ENCODE measurements around the gene KCNK18. TPM values are rescaled to one million over a fixed set of nuclear protein-coding genes. Genes with fewer than 3 reads are reported as not detected.
"Not testable (repeated sequence)": the region's sequence is repeated elsewhere in the genome, so short reads cannot be mapped to it uniquely, and the experiment has no call there.

Gene KCNK18
- total RNA-seq, 1 donor from 2014 or later, result not detected

DNA sequence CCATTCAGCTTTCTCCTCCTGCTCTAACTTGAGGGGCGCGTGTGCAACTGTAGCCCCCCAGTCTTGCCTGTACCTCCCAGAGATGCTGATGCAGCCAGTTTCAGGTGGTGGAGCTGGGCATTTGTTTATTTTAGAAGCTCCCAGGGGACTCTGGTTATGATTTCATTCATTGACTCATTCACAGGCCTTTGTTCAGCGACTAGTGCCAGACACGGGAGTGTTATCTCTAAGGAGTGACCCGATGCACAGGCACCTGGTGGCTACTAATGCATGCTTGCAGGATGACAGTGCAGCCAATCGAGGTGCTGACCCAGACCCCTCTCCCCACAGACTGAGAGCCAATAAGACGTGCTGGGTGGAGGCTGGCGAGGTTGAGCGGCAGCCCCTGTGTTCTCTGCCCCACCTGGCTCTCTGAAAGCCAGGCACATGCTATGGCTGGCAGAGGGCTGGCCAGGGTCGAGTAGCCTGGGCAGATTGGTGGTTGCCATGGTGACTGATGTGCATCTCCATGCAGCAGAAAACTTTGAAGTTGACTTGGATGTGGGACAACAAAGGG lies 23.9 kb downstream of the KCNK18 start:
- DNase-seq, result no peak

DNA sequence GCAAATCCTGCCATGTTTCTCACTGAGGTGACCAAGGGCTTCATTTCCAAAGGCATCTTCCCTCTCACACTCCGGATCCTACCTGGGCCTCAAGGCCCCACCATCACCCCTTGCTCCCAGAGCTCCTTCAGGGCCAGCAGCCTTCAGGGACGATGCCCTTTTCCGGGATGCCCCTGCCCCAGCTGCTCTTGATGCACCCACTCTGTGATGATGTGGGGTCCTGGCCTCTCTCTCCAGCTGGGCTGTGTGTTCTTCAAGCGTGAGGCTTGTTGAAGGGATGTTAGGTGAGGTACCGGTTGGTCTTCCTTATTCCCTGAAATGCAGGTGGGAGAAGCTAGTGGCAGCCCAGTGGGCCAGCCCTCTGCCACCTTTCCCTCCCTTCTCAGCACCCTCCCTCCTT lies 25.3 kb downstream of the KCNK18 start:
- no peak for DNase-seq

DNA sequence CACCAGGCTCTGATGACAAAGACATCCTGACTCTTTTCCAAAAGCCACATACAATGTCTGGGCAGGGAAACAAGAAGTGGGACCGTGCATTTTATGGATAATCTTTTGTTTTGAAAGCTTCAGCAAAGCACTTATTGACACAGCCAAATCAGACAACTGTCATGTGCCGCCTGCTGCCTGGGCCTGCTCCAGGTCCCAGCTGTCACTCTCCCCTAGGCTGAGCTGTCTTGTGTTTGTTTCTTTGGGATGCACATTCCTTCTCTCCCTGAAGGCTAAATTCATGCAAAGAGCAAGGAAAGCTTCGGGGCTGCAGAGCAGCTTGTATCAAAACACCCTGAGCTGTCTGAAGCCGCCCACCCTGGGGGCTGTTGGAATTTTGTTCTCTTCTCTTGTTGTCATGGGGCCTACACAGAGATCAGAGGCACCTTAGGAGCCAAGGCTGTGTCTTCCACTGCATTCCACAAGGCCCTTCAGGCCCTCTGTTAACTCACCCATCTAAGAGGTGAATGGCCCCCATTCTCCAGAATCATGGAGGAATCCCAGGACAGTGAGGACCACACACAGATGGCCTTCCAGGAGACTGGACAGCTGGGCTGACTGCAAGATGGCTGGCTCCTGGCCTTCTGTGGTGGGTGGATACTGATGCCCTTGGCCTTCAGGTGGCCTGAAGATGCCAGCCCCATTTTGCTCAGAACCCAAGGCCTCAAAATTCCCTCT lies 25.8 kb downstream of the KCNK18 start:
- DNase-seq, result peak; percentile 31

DNA sequence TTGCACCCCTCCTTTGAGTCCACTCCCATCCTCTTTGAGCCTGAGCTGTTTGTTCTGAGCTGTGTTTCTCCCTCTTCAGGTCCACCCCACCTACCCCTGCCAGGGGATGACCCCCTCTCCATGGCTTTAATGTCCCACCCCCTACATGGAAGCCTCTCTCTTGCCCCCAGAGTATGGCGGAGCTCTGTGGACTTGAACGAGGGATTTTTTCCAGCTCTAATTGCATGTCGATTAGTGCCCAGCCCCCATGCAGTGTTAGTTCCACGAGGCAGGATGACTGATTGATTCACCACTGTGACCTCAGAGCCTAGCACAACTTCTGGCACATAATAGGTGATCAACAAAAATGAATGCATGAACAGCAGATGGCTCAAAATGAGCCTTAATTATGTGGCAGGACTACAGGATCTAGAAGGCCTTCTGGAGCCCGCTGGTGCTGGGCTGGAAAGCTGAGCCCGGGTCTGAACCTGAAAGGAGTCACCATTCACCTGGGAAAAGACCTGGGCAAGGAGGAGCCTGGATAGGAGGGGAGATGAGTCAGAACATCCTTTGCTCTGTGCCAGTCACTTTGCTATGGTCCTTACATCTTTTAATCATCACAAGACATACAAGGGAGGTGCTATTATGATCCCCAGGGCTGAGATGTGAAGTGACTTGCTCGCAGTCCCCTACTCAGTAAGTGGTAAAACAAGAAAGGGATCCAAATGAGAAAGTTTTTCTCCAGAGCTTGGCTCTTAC lies 26.6 kb downstream of the KCNK18 start:
- DNase-seq, result no peak

DNA sequence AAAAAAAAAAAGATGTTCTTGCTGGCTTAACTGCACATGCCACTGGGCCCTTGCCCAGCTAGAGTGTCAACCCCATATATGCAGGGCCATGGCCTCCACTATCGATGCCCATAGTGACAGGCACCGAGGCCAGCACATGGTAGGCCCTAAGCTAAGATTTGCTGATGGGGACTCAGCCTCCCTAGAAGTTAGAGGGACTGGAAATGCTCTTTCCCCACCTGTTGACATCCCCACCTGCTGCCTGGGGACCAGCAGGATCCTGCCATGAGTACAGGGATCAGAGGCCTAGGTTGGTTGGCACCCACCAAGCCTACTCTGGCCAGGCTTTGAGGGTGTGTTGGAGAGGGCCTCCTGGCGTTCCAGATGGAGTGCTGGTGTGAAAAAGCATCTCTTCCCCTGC lies 27.6 kb downstream of the KCNK18 start:
- DNase-seq, result no peak

DNA sequence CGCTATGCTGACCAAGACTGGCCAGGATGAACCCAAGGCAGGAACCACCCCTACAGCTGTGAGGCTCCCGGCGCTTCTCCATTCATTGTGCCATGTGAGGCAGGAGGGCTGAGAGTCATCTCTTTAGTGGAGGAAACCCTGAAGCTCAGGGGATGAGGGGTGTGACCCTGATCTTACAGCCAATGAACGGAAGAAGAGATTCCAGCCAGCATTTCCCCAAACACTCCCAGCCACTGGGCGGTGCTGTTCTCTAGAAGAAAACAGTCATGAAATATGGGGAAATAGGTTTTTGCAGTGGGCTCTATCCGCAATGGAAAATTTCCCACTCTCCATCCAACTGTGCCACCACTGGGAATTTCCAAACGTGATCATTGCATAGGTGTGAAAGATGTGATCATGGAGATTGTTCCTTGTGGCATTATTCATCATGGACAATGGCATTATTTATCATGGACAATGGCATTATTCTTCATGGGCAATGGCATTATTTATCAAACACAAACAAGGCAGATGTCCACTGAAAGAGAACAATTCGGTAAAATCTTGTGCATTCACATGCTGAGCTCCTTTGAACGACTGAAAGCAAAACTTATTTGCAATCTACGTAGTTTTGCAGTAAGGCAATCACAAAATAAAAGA lies 29.6 kb downstream of the KCNK18 start:
- no peak for DNase-seq

DNA sequence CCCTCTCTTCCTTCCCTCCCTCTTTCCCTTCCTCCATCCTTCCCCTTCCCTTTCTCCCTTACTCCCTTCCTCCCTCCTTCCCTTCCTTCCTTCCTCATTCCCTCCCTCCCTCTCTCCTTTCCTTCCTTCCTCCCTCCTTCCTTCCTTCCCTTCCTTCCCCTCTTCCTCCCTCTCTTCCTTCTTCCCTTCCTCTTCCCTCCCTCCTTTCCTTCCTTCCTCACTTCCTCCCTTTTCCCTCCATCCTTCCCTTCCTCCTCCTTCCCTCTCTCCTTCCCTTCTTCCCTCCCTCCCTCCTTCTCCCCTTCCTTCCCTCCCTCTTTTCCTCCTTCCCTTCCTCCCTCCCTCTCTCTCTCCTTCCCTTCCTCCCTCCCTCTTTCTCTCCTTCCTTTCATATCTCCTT lies 30.9 kb downstream of the KCNK18 start:
- DNase-seq, result no peak

DNA sequence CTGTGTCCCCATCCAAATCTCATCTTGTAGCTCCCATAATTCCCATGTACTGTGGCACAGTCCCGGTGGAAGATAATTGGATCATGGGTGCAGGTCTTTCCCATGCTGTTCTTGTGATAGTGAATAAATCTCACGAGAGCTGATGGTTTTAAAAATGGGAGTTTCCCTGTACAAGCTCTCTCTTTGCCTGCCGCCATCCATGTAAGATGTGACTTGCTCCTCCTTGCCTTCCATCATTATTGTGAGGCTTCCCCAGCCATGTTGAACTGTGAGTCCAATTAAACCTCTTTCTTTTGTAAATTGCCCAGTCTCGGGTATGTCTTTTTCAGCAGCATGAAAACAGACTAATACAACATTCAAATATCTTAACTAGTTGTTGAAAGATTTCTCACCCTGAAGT lies 32.8 kb downstream of the KCNK18 start:
- DNase-seq, result not testable (repeated sequence)

DNA sequence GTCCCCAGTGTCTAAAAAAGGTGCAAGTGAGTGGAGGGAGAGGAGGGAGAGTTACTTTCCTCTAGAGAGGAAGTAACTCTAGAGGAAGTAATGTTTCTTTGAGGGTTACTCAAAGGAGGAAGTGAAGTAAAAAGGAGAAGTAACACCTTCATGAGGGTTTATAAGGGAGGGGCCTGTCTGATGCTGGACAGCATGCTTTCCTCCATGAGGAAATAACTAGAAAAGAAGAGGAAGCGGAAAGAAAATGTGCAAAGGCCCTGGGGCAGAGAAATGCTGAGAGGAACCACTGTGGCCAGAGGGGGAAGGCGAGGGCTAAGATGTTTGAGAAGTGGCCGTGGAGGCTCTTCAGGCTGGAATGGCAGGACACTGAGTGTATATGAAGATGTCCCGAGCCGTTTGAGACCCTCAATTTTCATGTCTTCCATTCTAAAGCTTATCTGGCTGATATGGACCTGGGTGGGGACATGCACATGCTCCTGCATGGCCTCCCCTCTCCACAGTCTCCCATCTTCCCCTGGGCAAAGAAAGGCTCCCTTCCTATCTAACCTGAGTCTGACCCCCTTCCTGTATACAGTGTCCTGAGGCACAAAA lies 40.2 kb downstream of the KCNK18 start:
- no peak for DNase-seq

DNA sequence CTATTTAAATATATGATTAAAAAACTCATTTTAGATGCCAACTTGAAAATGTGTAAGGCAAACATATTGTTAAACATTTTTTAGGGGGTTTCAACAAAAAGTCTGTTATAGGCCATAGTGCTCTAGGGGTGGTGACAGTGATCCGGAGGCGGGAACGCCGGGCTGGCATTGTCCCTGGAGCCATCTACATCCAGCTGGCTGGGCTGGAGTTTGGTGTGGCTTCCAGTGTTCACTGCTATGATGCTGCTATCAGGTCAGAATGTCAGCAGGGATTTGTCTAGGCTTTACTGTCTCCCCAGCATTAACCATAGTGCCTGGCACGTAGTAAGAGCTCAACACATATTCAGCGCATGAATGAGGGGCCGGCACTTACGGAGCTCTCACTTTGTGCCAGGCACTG lies 41.8 kb downstream of the KCNK18 start:
- no peak for DNase-seq

DNA sequence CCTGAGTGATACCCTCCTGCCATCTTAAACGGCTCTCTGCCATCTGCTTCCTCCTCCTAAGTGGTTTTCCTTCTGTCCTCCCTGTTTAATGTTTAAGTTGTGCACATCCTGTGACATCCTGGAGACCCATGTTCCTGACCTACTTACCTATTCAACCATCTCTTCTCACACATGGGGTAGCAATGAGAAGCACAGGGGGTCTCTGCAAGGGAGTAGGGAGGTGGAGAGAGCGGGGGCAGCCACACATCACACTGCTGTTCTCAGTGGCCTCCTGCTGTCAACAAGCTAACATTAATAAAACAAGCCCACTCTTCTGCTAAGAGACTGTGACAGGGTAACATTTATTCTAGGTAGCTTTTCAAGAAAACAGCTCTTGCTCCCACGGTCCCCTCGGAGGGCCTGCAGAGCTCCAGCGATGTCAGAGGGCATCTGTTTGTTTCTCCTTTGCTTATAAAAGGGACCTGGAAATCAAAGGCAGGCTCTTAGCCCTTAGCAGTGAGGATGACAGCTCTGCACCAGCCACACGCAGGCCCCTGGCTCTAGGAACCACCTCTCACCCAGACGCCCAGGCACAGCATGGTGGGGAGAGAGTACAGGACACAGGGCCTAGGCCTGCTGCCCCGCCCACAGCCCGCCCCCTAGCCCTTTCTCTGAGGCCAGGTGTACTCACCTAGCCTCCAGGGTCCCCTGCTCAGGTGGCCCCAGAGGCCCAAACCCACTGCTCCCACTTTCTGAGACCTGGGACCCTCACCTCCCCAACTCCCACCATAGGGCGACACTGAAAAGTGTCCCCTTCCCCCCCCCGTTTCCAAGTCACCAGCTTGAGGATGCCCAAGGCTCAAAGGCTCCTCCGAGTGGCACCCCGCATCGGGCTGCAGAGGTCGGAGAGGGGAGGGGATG lies 42.7 kb downstream of the KCNK18 start:
- no peak for DNase-seq

DNA sequence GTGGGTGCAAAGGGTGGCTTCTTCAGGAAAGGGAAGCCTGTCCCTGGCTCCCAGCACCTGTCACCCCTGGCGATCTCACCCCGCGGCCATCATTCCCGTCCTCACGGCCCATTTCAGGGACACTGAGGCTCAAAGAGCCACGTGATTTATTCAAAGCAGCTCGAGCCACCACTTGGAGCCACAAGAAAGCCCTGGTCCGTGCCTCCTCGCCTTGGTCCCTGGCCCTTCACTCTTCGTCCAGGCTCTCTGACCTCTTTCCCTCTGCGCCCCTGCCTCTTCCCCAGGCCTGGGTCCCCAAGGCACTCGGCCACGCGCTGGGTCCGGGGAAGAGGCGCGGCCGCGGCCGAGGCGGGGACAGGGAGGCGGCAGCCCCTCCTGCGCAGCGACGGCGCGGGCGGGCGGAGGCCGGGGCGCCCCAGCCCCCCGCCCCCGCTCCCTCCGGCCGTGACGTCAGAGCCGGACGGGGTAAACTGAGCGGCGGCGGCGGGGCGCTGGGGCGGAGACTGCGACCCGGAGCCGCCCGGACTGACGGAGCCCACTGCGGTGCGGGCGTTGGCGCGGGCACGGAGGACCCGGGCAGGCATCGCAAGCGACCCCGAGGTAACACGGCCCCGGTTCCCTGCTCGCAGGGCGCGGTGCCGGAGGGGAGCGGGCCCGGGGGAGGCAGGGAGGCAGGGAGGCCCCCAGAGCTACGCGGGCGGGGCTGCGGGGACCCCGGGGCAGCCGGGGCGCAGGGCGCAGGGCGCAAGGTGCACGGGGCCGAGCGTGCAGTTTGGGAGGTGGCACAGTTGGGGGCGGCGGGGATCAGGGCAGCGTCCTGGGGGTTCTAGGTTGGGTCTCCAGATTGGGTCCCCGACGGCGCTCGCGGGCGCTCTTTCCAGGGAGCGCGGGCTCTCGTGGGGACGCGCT lies 43.6 kb downstream of the KCNK18 start, which contains the start of gene SLC18A2:
SLC18A2 (plus strand) TSS at position 494 of the 909 bp plus-strand sequence. CDS start 580 bp downstream, outside the sequence.
- no peak for DNase-seq

DNA sequence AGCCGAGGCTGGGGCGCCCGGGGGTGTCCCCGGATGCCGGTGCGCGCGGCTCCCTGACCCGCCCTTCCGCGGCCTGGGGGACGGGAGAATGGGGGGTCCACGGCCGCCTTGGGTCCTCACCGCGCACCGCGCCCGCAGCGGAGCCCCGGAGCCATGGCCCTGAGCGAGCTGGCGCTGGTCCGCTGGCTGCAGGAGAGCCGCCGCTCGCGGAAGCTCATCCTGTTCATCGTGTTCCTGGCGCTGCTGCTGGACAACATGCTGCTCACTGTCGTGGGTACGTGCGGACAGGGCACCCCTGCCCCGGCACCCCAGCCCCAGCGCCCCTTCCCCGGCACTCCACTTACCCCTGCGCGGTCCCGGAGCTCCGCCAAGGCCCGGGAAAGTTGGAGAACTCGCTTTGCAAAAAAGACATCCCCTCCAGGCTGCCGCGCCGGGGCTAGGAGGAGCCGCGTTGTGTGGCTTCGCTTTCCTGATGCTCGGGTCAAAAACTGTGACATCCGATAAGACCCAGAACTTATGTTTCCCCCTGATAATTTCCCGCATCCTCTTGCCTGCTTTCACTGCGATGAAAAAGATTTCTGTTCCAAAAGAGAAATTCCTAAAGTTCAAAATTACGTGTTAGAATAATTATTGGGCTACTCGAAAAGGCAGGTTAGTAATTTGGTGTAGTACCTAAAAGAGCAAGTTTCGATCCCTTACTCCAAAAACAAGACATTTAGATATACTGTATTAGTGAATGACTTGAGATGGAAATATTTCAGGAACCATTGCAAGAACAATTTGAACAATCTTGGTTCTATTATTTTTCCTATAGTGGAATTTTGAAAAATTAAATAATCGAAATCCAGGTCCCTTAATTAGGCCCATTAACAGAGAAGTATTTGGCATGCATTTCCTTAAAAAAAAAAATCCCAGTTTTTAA lies 44.5 kb downstream of the KCNK18 start:
- peak; percentile 17 for DNase-seq

DNA sequence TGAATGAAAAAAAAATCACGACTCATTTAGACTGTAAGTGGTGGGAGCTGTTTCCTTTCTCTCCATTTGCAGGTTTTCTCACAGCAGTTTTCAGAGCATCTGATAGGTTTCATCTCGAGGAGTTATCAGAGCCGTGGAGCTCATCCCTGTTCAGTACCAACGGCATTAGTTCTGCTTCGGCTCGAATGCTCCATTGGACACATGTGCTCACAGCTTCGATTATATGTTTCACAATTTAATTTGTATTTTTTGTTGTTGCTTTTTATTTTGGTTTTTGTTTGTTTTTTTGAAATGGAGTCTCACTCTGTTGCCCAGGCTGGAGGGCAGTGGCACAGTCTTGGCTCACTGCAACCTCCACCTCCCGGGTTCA lies 45.2 kb downstream of the KCNK18 start:
- DNase-seq, result no peak

DNA sequence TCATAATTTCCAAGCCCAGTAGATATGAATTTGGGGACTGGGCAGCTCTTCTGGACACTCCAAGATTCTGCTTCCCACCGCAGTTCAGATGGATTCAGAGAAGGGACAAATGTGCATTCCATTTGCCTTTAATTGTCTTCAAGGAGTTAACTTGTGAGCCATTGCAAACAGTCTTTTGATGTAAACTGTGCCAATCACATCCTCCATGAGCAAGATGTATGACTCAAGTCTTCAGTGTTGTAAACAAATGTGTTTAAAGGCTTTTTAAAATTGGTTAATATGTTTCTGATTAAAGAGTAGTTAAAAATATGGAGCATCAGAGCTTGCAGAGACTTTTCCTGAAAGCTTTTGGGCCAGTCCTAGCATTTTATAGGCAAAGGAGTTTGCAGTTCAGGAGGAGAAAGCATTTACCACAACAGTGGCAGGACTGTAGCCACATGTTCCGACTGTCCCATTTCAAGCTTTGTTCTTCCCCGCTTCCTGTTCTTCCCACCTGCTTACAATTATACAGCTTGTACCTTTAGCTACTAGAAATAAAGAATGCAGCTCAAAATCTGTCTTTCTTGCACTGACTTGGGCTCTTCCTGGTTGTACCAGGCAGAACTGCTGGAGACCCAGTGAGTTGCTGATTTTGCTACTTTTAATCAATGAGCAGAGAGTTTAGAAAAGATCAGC lies 49.8 kb downstream of the KCNK18 start:
- no peak for DNase-seq

DNA sequence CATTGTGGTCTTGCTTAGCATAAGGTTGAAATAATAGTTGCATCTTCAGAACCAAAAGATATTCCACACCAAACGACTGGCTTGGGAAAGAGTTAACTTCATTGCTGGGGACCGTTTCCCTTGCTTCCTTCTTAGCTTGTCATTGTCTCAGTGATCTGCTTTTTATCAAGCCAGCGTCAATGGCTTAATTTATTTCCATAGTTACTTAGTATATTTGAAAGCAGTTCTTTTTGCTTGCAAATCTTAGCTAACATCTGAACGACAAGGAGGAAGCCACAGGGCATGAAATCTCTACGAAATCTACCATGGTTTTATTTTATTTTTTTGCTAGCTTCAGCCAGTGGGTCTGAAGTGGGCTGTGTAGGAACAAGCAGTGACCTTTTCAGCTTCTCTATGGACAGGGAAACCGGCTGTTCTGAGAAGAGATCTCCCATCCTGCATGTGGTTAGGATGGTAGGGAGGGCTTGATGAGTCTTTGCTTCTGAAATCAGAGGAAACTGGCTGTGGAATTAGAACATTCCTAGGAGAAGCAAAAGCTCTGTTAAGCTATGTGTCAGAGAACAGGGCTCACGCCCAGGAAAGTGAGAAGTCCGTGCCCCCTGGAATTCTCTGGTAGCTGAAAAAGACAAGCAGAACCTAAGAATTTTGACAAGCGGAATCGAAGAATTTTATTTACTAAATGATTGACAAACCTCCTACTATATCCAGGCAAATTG lies 51.6 kb downstream of the KCNK18 start:
- peak; percentile 15 for DNase-seq

DNA sequence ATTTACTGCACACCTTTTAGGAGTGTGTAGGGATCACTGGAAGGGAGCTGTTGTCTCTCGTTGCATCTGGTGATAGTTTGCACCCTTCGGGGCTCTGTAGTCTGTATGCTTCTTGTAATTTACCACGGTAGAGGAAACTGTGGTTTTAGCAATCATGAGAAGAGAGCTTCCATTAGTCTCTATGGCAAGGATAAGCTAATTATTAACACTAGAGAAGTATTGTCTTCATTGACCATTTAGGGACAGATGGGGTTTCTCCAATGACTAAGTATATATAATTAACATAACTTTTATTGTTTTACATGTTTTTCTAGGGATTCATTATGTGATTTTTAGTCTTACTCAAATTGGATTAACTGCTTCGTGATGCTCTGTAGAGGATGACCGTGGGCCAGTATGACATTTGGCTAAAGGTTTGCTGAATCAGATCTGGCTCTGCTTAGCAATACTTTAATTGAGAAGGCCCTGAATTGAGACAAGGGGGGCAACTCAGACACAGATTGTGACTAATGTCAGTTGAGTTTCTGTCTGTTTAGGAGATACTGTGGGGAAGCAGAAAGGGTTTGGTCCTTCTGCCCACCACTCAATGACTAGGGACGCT lies 52.3 kb downstream of the KCNK18 start:
- DNase-seq, result no peak

DNA sequence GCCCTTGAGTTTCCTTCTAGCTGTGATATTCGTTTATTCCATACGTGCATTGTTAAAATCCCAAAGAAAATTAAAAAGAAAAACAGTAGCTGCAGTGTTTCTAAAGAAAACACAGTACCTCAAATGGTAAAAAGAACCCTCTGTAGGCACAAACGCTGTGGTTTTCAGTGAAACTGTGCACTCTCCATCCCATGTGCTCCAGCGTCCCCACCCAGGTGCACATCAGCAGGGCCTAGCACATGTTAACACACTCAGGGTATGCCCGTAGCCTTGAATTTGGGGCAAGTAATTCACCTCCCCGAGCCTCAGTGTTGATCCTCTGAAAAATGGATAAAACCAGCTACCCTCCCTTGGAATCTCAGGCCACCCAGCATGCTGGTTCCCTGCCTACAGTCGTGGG lies 53.1 kb downstream of the KCNK18 start:
- no peak for DNase-seq
